Stimulated activated CD8-positive, alpha-beta memory T cell treated with anti-CD3 and anti-CD28 coated beads, Interleukin-12 subunit alpha, Interleukin-12 subunit beta, amount 100 ng/mL, for 4 hours (primary cell): ENCODE data around the gene SLCO3A1.

Experiments used
- DNase-seq: peaks from one replicate; pipeline ENCODE4 v3.0.0-alpha.2; 2020; ENCODE audit warnings: low read depth

SLCO3A1 gene

DNA sequence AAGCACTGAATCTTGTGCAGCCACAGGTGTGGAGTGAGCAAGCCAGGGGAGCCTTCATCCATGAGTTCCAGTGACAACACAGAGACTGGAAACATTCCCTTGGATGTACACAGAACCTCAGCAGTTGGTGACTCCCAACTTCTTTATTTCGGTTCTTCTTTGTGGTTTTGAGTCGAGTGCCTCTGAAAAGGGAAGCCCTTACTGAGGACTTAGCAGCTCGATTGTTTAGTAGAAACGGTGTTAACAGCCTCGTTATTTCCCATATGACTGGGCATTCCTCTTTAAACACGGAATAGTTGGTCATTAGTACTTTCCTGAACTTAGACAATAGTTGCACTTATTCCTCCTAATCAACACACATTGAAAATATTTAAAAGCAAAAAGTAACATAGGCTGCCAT lies 7.7 kb downstream of the SLCO3A1 start:
- DNase-seq, result no peak

DNA sequence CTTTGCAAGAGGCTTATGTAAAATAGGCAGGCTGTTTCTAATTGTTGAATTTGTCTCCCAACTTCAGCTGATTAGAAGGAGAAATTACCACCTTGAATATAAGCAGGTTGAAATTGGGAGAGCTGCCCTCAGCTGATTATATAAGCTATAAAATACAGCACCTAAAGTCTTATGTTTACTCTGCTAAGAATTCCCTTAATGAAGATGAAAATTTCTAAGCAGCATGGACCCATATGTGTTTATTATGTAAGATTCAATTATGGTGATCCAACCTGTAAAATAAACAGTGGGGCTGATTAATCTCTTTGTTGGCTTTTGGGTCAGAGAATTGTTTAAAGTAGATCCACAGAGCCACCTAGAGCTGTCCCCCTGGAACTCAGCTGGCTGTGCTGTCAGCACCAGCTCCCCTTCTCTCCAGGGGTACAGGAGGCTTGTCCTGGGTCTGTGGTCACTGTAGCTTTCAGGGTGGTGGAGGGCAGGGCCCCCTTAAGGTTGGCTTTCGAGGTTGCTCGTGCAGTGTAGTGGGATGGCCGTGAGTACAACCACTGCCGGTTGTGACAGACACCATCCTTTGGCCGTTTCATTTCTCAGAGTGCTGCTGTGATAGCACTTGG lies 9.5 kb downstream of the SLCO3A1 start:
- DNase-seq, result no peak

GRCh38 chr15:91863621-91864255 lies 10.2 kb downstream of the SLCO3A1 start:
- no peak for DNase-seq

DNA sequence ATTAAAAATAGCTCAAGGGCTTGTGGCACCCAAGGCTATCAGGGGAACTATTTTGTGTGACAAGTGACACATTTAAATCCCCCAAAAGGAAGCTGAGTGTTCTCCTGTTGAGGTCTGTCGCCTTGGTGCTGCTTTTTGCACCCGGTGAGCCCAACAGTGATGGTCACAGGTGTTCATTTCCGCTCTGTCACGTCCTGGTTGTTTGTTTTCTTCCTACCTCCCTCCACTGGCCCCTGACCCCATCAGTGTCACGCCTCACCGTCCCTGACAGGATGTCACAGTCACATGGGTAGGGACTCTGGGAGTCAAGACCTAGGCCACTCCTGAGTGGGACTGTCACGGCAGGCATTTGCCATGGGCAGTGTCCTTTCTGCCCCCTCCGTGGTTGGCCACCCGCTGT lies 11.2 kb downstream of the SLCO3A1 start:
- DNase-seq, result no peak

DNA sequence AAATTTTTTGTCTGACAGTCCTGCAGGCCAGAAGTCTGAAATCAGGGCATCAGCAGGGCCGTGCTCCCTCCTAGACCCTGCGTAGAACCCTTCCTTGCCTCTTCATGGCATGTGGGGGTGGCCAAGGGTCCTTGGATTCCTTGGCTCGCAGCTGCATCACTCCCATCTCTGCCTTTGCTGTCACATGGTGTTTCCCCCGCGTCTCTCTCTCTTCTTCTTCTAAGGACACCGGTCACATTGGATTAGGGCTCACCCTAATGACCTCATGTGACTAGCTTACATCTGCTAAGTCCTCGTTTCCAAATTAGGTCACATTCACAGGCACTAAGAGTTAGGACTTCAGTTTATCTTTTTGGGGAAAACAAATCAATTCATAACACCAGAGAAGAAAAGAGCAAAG lies 12.0 kb downstream of the SLCO3A1 start:
- DNase-seq, result no peak

DNA sequence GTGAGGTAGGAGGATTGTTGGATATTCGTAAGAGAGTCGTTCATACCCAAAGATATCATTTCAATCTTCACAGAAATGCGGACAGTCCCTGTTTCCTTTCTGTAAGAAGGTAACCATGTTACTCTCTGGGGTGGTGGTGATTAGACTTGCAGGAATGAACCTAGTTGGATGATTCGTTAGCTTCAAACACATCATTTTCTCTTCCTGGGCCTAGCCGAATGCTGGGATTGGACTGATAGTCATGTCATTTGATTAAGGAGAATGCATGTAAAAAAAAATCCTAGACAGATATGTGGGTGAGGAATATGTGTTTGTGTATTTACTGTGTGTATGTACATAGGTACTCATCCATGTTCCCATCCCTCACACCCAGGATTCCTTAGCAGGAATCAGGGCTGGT lies 12.4 kb downstream of the SLCO3A1 start:
- DNase-seq, result no peak

- no peak for DNase-seq
Measured at GRCh38 chr15:91866371-91866905, 12.9 kb downstream of the SLCO3A1 start.

DNA sequence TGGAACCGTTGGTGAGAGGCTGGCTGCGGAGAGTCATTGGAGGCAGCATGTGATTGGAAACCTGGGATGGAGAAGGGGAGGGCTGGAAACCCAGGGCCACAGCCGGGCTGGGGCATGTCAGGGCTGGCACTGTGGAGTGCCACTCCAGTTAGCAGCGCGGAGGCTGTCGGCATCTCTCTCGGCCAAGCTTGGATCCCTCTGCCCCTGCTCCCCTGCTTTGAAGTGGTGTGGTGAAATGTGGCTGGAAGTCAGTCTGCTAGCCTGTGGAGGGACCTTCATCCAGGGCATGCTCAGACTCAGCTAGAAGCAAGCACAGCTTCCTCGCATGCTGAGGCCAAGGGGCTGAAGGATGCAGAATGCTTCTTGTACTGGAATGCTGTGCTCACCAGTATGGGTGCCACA lies 13.5 kb downstream of the SLCO3A1 start:
- DNase-seq, result no peak

GRCh38 chr15:91867581-91868026 lies 14.1 kb downstream of the SLCO3A1 start:
- no peak for DNase-seq

DNA sequence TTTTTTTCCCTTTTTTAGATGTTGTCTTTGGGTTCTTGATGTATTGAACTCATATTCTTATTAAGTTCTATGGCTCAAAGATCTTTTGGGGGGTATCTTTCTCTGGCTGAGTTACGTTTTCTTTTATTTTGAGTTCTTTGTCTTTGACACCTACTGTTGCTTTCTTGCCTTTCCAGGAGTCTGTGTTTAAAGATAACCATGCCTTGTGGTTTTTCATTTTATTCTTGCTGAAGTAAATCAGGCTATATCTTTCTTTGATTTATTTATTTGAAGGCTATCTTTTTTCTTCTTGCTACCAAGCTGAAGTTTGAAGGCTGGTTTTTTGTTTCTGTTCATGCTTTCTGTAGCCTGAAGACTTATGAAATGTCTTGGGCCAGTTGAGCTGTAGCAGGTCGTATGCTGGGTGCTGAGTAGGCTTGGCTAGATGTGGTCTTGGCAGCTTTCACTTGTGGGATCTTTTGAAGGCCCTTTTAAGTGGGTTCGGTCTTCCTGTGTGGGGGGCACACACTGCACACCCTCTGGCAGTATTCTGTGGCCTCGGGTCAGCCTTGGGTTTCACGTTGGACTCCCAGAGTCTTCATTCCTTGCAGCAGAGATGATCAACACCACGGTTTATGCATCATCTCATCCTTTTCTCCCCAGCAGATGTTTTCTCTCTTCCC lies 17.5 kb downstream of the SLCO3A1 start:
- DNase-seq, result no peak

DNA sequence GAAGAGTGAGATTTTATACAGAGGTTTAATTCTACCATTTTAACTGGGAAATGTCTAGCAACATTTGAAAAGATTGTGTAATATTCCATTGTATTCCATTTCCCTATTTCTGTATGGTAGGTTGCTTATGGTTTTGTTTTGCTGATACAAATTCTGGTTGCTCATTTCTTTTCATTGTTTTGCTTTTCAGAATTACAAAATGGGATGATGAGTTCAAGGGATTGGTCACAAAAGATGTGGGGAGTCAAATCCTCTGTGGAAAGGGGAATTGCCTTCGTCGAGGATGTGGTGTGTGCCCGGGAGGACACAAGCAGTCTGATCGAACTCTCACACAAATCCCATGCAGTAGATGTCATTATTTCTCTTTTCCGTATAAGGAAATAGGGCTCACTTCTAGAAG lies 18.3 kb downstream of the SLCO3A1 start:
- DNase-seq, result no peak

- DNase-seq, result no peak
Measured at GRCh38 chr15:91872356-91873137, 19.0 kb downstream of the SLCO3A1 start.

DNA sequence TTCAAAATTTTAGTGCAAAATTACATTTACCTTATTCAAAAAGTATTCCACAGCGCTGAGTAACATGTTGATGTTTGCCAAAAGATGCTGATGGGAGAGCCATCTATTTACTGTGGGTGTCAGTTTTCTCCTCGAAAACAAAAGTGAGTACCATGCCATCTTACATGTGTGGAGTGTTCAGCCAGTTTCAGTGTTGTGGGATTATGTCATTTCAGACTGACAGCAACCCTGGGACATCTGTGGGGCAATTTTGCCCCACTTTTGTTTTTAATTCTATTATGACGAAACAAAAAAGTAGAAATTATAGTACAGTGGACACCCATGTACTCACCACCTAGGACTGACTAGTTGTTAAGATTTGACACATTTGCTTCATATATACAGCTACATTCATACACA lies 19.6 kb downstream of the SLCO3A1 start:
- no peak for DNase-seq

DNA sequence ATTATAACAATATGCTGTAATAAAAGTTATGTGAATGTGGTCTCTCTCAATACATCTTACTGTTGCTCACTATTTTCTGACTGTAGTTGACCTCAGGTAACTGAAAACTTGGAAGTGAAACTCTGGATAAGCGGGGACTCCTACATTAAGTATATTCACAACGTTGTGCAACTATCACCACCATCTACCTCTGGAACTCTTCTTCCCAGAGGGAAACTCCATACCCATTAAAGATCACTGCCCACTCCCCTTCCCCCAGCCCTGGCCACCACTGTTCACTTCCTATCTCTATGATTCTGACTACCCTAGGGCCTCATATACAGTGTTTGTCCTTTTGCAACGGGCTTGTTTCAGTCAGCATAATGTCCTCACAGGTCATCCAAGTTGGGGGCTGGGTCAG lies 20.7 kb downstream of the SLCO3A1 start:
- DNase-seq, result no peak

DNA sequence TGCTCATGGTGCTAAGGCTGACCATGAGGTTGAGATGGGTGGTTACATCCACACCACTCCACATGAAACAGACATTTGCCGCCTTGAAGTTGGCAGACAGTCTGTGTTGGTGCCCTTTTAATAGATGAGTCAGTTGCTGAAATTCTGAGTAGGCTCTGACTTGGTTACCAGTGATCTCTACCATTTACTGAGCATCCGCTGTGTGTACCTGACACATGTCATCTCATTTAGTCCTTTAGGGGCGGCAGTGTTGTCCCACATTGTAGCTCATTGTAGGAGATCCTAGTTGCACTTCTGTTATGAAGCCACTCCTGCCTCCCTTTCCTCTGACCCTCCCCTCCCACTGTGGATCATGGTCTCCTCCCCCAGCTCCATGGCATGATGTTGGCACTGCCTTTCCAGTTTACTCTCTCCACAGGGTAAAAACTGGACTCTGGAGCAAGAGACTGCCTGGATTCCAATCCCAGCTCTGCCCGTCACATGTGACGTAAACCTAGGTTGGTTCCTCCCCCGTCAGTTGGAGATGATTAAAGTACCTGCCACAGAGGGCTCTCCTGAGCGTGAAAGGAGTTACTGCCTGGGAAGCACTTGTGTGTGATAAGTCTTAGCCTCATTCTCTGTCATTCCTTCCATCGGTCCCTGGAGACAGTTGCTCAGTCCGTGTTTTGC lies 21.6 kb downstream of the SLCO3A1 start:
- DNase-seq, result no peak

DNA sequence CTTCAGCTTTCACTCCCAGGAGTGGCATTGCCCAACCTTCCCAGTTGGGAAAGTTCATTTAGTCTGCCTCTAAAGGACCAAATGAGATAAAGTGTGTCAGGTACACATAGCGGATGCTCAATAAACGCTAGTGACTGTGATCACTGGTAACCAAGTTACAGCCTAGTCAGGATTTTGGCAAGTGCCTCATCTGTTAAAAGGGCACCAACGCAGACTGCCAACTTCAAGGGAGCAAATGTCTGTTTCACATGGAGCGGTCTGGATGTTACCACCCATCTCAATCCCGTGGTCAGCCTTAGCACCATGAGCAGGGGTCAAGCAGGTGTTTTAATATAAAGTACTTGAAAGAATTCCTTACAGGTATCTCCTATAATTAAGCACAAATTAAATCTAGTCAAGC lies 22.7 kb downstream of the SLCO3A1 start:
- no peak for DNase-seq

DNA sequence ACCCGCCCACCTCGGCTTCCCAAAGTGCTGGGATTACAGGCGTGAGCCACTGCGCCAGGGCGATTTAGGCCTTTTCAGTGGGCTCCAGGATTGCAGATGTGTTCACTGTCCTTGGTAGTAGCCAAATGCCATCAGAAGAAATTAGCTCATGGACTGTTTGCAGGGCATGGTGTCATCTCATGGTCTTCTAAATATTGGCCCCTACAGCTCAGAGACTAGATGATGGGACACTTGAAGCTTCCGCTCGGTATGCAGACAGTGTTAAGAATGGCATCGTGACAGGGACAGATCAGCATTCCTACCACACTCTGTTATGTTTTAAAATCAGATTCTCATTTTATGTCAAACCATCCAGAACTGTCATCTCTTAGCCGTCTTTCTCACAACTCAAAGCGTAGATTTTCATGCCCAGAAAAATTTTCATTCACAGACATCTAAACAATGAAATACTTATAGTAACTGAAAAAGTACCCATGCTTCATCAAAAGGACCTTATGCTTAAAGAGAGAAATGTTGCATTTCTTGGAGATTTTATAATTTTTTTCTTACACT lies 24.9 kb downstream of the SLCO3A1 start:
- DNase-seq, result no peak

DNA sequence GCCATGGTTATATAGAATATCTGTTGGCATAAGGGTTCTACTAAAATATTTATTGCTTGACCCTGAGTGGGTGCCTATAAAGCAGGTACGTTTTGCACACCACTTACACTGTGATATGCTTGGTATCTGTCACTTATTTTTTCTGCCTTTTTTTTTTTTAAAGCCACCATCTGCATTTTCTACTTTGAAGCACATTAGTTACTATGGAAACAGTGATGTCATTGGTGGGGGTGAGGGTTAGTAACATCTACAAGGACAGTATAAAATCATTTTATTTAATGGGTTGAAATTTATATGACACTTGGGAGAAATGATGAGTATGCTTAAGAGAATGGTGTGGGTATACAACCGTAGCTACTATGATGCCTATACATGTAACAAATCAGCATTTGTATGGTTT lies 25.6 kb downstream of the SLCO3A1 start:
- DNase-seq, result no peak

DNA sequence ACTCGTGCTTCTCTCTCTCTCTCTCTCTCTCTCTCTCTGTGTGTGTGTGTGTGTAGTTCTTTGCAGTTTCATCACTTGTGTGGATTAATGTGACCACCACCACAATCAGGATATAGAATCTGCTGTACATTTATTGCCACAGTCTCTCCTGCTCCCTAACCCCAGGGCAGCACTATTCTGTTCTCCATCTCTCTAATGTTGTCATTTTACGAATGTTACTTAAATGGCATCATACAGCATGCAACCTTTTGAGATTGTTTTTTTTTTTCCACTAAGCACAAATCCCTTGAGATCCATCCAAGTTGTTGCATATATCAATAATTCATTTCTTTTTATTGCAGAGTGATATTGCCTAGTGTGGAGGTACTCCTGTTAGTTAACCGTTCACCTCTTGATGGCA lies 26.9 kb downstream of the SLCO3A1 start:
- DNase-seq, result no peak

GRCh38 chr15:91881569-91882297 lies 28.2 kb downstream of the SLCO3A1 start:
- DNase-seq, result no peak
